HepG2 (cell line): ENCODE measurements around the gene CYB5B. TPM values are rescaled to one million over a fixed set of nuclear protein-coding genes. Genes with fewer than 3 reads are reported as not detected.

Source experiments
- AGO2 ChIP-seq: fragments of 200-400 bp; formaldehyde crosslinking; optimal IDR thresholded peaks from 2 replicates; pipeline ENCODE3; 2017; ENCODE audit warnings: mild to moderate bottlenecking, low read depth, low read length, moderate library complexity
- DPF2 ChIP-seq: sonication (generic); formaldehyde crosslinking; IDR thresholded peaks from 2 replicates; pipeline ENCODE4 v1.4.0; 2020; ENCODE audit warnings: mild to moderate bottlenecking, low read depth, missing genetic modification reagents, borderline replicate concordance
- ELF3 ChIP-seq: IDR thresholded peaks from 2 replicates; pipeline ENCODE4 v1.6.1; 2016; ENCODE audit warnings: missing genetic modification reagents, missing compliant biosample characterization
- FOXA3 ChIP-seq: IDR thresholded peaks from 2 replicates; pipeline ENCODE4 v1.6.1; 2016; ENCODE audit warnings: missing genetic modification reagents, missing compliant biosample characterization
- HMG20A ChIP-seq: IDR thresholded peaks from 2 replicates; pipeline ENCODE4 v1.6.1; 2016; ENCODE audit warnings: borderline replicate concordance
- HNF4A ChIP-seq: sonication (generic); formaldehyde crosslinking; IDR thresholded peaks from 2 replicates; pipeline ENCODE4 v1.4.0; 2020; ENCODE audit warnings: missing genetic modification reagents
- HOMEZ ChIP-seq: IDR thresholded peaks from 2 replicates; pipeline ENCODE4 v1.6.1; 2016; ENCODE audit warnings: low read depth
- KDM6A ChIP-seq: IDR thresholded peaks from 2 replicates; pipeline ENCODE4 v1.6.1; 2016; ENCODE audit warnings: low read depth
- MTA3 ChIP-seq: sonication (generic); formaldehyde crosslinking; IDR thresholded peaks from 2 replicates; pipeline ENCODE4 v1.4.0; 2020; ENCODE audit warnings: missing genetic modification reagents
- NCOA2 ChIP-seq: sonication (generic); formaldehyde crosslinking; IDR thresholded peaks from 2 replicates; pipeline ENCODE4 v1.8.0; 2022; ENCODE audit warnings: inconsistent platforms
- PRDM10 ChIP-seq: sonication (generic); formaldehyde crosslinking; IDR thresholded peaks from 2 replicates; pipeline ENCODE4 v1.4.0; 2020; ENCODE audit warnings: low read depth, missing genetic modification reagents
- RXRB ChIP-seq: IDR thresholded peaks from 2 replicates; pipeline ENCODE4 v1.6.1; 2016; ENCODE audit warnings: borderline replicate concordance, missing genetic modification reagents, missing compliant biosample characterization
- THAP11 ChIP-seq: IDR thresholded peaks from 2 replicates; pipeline ENCODE4 v1.6.1; 2016; ENCODE audit warnings: missing biosample characterization, missing genetic modification reagents
- THAP9 ChIP-seq: sonication (generic); formaldehyde crosslinking; IDR thresholded peaks from 2 replicates; pipeline ENCODE4; 2020; ENCODE audit warnings: missing genetic modification reagents, mild to moderate bottlenecking, borderline replicate concordance
- ZNF644 ChIP-seq: IDR thresholded peaks from 2 replicates; pipeline ENCODE4 v1.6.1; 2016; ENCODE audit warnings: low read depth
- polyA plus RNA-seq, 8 experiments: library from polyadenylated mRNA; depleted of rRNA in 3 of 8; stranded (reverse) in 7 of 8; unstranded in 1 of 8; fragments of >200 nt; fragmentation: Illumina TruSeq in 4 of 8; extraction: Trizol in 4 of 8; gene quantifications; 2 replicates each; pipeline versions ENCODE4 v1.2.1 to v1.2.3, GENCODE V29; 2011 to 2016; ENCODE audit warnings: low read depth in 4 of 8, missing spikeins in 1 of 8, mixed read lengths in 1 of 8; ENCODE audit not compliant: insufficient read depth in 1 of 8
- total RNA-seq, 5 experiments: library from RNA; depleted of rRNA; stranded (reverse); fragments of >200 nt; fragmentation: Illumina TruSeq; extraction: Trizol; gene quantifications; 2 replicates each; pipeline ENCODE4 v1.2.3, GENCODE V29; 2016; ENCODE audit warnings: low read depth in 1 of 5
- TF ChIP-seq, protein P1 (sequence below): sonication (generic); formaldehyde crosslinking; conservative IDR thresholded peaks from 2 replicates; pipeline ENCODE4 v1.4.0; 2020; ENCODE audit warnings: missing genetic modification reagents

The CYB5B gene
- total and polyA plus RNA-seq, 2 of the 13 experiments (the other 11 are each of a cell fraction or from before 2014, with no cell fraction given): 234 to 432 TPM

DNA sequence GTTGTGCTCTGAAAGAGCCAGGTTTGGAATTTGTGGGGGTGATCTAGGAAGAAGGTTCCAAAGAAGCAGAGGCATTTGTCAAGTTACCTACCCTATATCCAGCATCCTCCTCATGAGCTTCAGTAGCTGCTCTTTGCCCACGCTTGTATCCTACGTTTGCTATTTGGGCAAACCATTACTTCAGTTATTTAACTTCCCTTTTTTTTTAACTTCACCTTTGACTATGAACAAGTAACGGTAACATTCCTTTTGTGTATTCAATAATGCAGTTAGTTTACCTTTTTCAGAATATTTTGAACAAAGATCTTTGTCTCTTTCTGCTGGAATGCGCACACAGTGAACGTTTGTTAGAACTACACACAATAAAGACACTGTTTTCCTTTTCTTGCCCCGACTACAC is 41.5 kb downstream of the CYB5B start (continued):
- TF ChIP-seq THAP9 (CRISPR knock-in tag): no peak
- peak; percentile 64; the same call in 1 of the 2 replicates for TF ChIP-seq RXRB (CRISPR knock-in tag)
- TF ChIP-seq, protein P1, sequence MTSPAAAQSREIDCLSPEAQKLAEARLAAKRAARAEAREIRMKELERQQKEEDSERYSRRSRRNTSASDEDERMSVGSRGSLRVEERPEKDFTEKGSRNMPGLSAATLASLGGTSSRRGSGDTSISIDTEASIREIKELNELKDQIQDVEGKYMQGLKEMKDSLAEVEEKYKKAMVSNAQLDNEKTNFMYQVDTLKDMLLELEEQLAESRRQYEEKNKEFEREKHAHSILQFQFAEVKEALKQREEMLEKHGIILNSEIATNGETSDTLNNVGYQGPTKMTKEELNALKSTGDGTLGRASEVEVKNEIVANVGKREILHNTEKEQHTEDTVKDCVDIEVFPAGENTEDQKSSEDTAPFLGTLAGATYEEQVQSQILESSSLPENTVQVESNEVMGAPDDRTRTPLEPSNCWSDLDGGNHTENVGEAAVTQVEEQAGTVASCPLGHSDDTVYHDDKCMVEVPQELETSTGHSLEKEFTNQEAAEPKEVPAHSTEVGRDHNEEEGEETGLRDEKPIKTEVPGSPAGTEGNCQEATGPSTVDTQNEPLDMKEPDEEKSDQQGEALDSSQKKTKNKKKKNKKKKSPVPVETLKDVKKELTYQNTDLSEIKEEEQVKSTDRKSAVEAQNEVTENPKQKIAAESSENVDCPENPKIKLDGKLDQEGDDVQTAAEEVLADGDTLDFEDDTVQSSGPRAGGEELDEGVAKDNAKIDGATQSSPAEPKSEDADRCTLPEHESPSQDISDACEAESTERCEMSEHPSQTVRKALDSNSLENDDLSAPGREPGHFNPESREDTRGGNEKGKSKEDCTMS (CRISPR knock-in tag): no peak
- 0 out of 2 replicates have a peak, but pooled peaks have one; percentile 41 for TF ChIP-seq KDM6A (CRISPR knock-in tag)
- TF ChIP-seq NCOA2 (CRISPR knock-in tag): peak; percentile 79
- TF ChIP-seq DPF2 (CRISPR knock-in tag): 0 out of 2 replicates have a peak, but pooled peaks have one; percentile 44
- TF ChIP-seq FOXA3 (CRISPR knock-in tag): peak; percentile 72
- no peak for TF ChIP-seq MTA3 (CRISPR knock-in tag)
- TF ChIP-seq HOMEZ (CRISPR knock-in tag): peak; percentile 54
- no peak for TF ChIP-seq THAP11 (CRISPR knock-in tag)
- TF ChIP-seq ELF3 (CRISPR knock-in tag): peak; percentile 16; the same call in 1 of the 2 replicates
- no peak for TF ChIP-seq AGO2
- peak; percentile 33; the same call in 1 of the 2 replicates for TF ChIP-seq ZNF644 (CRISPR knock-in tag)
- peak; percentile 56 for TF ChIP-seq HNF4A (CRISPR knock-in tag)
- peak; percentile 58; the same call in 1 of the 2 replicates for TF ChIP-seq HMG20A (CRISPR knock-in tag)
- 0 out of 2 replicates have a peak, but pooled peaks have one; percentile 17 for TF ChIP-seq PRDM10 (CRISPR knock-in tag)
